Fibroblast of skin of abdomen (primary cell): ENCODE results near the gene ZNF275.
A peak's percentile ranks its signal among the peaks of the same experiment; 100 is the strongest.
"Not testable (repeated sequence)": the region's sequence is repeated elsewhere in the genome, so short reads cannot be mapped to it uniquely, and the experiment has no call there.

ENCODE experiments used
- DNase-seq: peaks from one replicate; pipeline ENCODE4 v3.0.0-alpha.2; 2013

The ZNF275 gene

GRCh38 chrX:153319295-153320046 is 14.5 kb upstream of the ZNF275 start:
- DNase-seq: no peak

DNA sequence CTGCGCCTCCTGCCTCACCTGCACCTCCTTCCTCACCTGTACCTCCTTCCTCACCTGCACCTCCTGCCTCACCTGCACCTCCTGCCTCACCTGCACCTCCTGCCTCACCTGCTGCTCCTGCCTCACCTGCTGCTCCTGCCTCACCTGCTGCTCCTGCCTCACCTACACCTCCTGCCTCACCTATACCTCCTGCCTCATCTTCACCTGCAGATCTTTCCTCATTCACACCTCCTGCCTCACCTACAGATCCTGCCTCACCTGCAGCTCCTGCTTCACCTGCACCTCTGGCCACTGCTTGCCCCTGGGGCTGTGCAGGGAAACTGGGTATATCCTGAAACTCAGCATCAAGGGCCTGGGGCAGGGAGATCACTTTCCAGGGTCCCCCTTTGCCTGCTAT is 13.9 kb upstream of the ZNF275 start:
- not testable (repeated sequence) for DNase-seq

- DNase-seq: no peak
Measured at GRCh38 chrX:153320555-153321184, 13.3 kb upstream of the ZNF275 start.

GRCh38 chrX:153321381-153322124 is 12.4 kb upstream of the ZNF275 start, which contains the start of gene PNMA6F:
Gene PNMA6F, minus strand, starts transcription at chrX:153321767. Its CDS starts 1,093 bp downstream, at chrX:153320674.
- DNase-seq: no peak

- no peak for DNase-seq
Measured at GRCh38 chrX:153327561-153327960, 6.4 kb upstream of the ZNF275 start.

DNA sequence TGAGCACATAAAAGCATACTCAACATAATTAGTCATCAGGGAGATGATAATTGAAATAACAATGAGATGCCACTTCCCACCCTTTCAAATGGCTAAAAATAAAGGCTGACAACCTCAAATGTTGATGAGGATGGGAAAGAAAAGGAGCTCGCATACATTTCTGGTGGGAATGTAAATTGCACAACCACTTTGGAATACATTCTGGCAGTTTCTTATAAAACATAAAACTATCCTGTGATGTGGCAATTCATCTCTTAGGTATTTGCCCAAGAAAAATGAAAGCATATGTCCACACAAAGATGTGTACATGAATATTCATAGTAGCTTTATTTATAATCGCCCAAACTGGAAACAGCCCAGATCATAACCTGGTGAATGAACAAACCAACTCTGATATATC is 687 bp upstream of the ZNF275 start:
- DNase-seq: peak; percentile 72

DNA sequence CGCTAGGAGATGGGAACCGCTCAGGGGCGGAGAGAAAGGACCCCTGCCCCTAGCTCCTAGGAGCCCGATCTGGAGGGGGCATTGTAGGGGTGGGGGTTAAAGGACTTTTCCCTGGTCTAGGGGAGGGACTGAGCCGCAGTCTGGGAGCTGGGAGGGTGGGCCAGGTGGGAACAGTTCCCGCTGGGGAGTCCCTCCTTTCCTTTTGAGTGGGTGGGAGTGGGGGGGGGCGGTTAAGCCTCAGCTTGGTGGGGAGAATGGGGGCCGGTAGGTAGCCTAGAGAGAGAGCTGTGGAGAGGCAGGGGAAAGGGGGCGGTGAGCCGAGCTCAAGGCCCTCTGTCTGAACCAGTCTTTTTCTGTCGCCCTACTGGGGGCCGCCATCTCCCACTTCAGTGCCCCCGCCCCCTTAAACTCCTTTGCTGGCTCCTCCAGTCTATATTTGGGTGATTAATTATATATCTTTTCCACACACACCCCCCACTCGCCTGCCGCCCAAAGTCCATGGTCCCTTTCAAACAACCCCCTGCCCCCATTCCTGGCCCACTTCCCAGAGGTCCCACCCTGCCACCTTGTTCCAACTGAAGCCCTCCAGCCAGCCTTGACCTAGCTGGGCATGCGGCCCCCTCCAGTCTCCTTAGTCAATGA is 822 bp downstream of the ZNF275 start:
- no peak for DNase-seq

GRCh38 chrX:153336121-153336894 is 2.4 kb downstream of the ZNF275 start:
- DNase-seq: no peak

GRCh38 chrX:153336988-153337387 is 3.0 kb downstream of the ZNF275 start:
- no peak for DNase-seq

GRCh38 chrX:153338836-153339235 is 4.9 kb downstream of the ZNF275 start:
- DNase-seq: no peak

DNA sequence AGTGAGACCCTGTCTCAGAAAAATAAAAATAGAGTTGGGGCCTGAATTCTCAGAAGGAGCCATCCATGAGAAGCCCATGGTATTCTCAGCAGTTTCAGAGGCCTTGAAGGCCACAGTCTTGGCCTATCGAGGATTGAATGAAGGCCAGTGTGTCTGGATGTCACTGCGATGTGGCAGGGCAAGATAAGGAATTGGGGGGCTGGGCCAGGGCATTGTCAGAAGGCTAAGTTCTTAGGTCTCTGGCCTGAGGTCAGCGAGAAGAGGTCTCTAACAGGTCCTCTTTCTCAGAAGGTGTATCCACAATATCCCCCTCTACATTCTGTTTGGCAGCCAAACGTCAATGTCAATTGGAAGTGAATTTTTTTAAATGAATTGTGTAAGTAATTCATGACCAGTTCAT is 5.7 kb downstream of the ZNF275 start:
- DNase-seq: no peak

GRCh38 chrX:153340111-153340510 is 6.2 kb downstream of the ZNF275 start:
- no peak for DNase-seq

GRCh38 chrX:153342762-153343558 is 9.0 kb downstream of the ZNF275 start:
- DNase-seq: no peak

GRCh38 chrX:153343674-153344073 is 9.7 kb downstream of the ZNF275 start:
- no peak for DNase-seq

GRCh38 chrX:153347530-153347929 is 13.6 kb downstream of the ZNF275 start:
- no peak for DNase-seq

GRCh38 chrX:153348421-153348820 is 14.5 kb downstream of the ZNF275 start:
- DNase-seq: no peak

GRCh38 chrX:153349952-153350351 is 16.0 kb downstream of the ZNF275 start:
- DNase-seq: no peak

- DNase-seq: no peak
Measured at GRCh38 chrX:153351981-153352380, 18.0 kb downstream of the ZNF275 start.

DNA sequence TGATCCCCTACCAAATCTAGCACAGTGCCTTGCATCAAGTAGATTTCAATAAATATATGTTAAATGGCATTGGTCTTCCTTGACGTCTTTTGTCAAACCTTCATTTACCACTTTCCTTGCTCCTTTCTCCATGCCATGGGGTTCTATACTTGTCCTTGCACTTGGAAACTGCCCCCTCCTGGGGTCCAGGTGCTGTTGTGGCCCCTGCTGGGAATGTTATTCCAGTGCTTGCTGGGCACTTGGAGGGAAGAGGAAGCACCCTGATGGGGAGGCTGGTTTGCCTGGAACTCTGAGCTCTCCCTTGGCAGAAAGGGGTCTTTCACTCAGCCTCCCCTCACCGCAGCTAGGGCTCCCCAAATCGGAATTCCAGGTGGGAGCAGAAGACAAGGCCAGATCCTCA is 18.9 kb downstream of the ZNF275 start:
- no peak for DNase-seq

GRCh38 chrX:153353416-153353815 is 19.5 kb downstream of the ZNF275 start:
- DNase-seq: no peak

DNA sequence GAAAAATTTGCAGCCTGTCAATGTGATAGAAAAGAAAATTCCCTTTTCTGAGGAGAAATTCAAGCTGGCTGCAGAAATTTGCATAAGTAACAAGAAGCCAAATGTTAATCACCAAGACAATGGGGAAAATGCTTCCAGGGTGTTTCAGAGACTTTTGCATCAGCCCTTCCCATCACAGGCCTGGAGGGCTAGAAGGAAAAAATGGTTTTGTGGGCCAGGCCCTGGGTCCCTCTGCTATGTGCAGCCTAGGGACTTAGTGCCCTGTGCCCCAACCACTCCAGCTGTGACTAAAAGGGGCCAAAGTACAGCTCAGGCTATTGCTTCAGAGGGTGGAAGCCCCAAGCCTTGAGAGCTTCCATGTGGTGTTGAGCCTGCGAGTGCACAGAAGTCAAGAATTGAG is 23.9 kb downstream of the ZNF275 start:
- DNase-seq: no peak
